Large intestine (tissue), 3 donors: Measurements from ENCODE around the gene XRN1. TPM values are rescaled to one million over a fixed set of nuclear protein-coding genes. Genes with fewer than 3 reads are reported as not detected.
"Not testable (repeated sequence)": the region's sequence is repeated elsewhere in the genome, so short reads cannot be mapped to it uniquely, and the experiment has no call there.

Experiments used
- DNase-seq, 2 donors: peaks; one replicate each; pipeline versions ENCODE4 v3.0.0 to v3.0.0-alpha.2; 2013
- H3K27ac ChIP-seq: one replicate; pipeline ENCODE4 v1.5.1; 2013; ENCODE audit warnings: low read length
- H3K27me3 ChIP-seq: 2 replicates; pipeline ENCODE4 v1.6.1; 2013; ENCODE audit warnings: low read length; ENCODE audit not compliant: control insufficient read depth, insufficient read depth
- H3K36me3 ChIP-seq: 2 replicates; pipeline ENCODE4 v1.6.1; 2013; ENCODE audit warnings: low read length; ENCODE audit not compliant: control insufficient read depth, insufficient read depth
- H3K4me1 ChIP-seq: one replicate; pipeline ENCODE4 v1.6.1; 2013; ENCODE audit warnings: low read length; ENCODE audit not compliant: control insufficient read depth, insufficient read depth
- H3K4me3 ChIP-seq: one replicate; pipeline ENCODE4 v1.5.1; 2013; ENCODE audit warnings: low read length
- H3K9me3 ChIP-seq: one replicate; pipeline ENCODE4 v1.6.1; 2013; ENCODE audit warnings: mild to moderate bottlenecking, low read depth, low read length, moderate library complexity; ENCODE audit not compliant: control insufficient read depth
- WGBS: methylation state at CpG from one replicate; pipeline ENCODE4 v1.1.5; 2013; ENCODE audit warnings: low lambda C conversion rate; ENCODE audit not compliant: insufficient coverage; 5-methylcytosine and 5-hydroxymethylcytosine counted together
- polyA plus RNA-seq: library from polyadenylated mRNA; unstranded; fragments of 120-200 nt; gene quantifications from one replicate; pipeline ENCODE4 v1.2.1, GENCODE V29; 2013

The XRN1 gene
- polyA plus RNA-seq, 1 donor = 36.5 TPM

GRCh38 chr3:142436951-142437585 lies 10.8 kb downstream of the XRN1 start:
- no peaks in the 10 kb centered on the region for H3K27me3 ChIP-seq
- H3K4me1 ChIP-seq = peaks cover 7% of the 10 kb centered on the region
- H3K27ac ChIP-seq = peak overlapping the region; percentile 60
- H3K36me3 ChIP-seq = peaks cover 13% of the 10 kb centered on the region
- DNase-seq = peak in 1 of 2 donors; percentile 59
- no peaks in the 10 kb centered on the region for H3K9me3 ChIP-seq
- no peak overlapping the region for H3K4me3 ChIP-seq

- H3K36me3 ChIP-seq = peaks cover 30% of the 10 kb centered on the region
- H3K4me1 ChIP-seq = peaks cover 7% of the 10 kb centered on the region
- peak in 1 of 2 donors; percentile 33 for DNase-seq
- H3K9me3 ChIP-seq = no peaks in the 10 kb centered on the region
- H3K4me3 ChIP-seq = no peak overlapping the region
- H3K27ac ChIP-seq = no peak overlapping the region
- no peaks in the 10 kb centered on the region for H3K27me3 ChIP-seq
- WGBS = 63% methylated on average over 3 of the region's 4 CpGs
Measured at GRCh38 chr3:142434503-142434902, 13.3 kb downstream of the XRN1 start.

- DNase-seq = no peak
- H3K4me1 ChIP-seq = peaks cover 7% of the 10 kb centered on the region
- H3K27me3 ChIP-seq = no peaks in the 10 kb centered on the region
- H3K9me3 ChIP-seq = no peaks in the 10 kb centered on the region
- H3K27ac ChIP-seq = no peak overlapping the region
- H3K36me3 ChIP-seq = peaks cover 33% of the 10 kb centered on the region
- WGBS = no CpG with 5 or more reads among the region's 2 CpGs
- no peak overlapping the region for H3K4me3 ChIP-seq
Measured at GRCh38 chr3:142433110-142433509, 14.7 kb downstream of the XRN1 start.

GRCh38 chr3:142429582-142429981 lies 18.3 kb downstream of the XRN1 start:
- no peaks in the 10 kb centered on the region for H3K27me3 ChIP-seq
- H3K27ac ChIP-seq = no peak overlapping the region
- no peaks in the 10 kb centered on the region for H3K9me3 ChIP-seq
- no peak overlapping the region for H3K4me3 ChIP-seq
- H3K4me1 ChIP-seq = no peaks in the 10 kb centered on the region
- peaks cover 36% of the 10 kb centered on the region for H3K36me3 ChIP-seq
- no peak for DNase-seq

- Histone ChIP-seq H3K27ac (no peak overlapping the region), H3K9me3 (no peaks in the 10 kb centered on the region), H3K4me1 (no peaks in the 10 kb centered on the region), H3K27me3 (no peaks in the 10 kb centered on the region), H3K36me3 (peaks cover 27% of the 10 kb centered on the region), H3K4me3 (no peak overlapping the region)
- no peak for DNase-seq
- 100% methylated on average over 1 of the region's 1 CpG for WGBS
Measured at GRCh38 chr3:142424754-142425153, 23.1 kb downstream of the XRN1 start.

GRCh38 chr3:142418926-142419592 lies 28.8 kb downstream of the XRN1 start:
- Histone ChIP-seq H3K9me3 (no peaks in the 10 kb centered on the region), H3K27ac (no peak overlapping the region), H3K27me3 (no peaks in the 10 kb centered on the region), H3K4me1 (no peaks in the 10 kb centered on the region), H3K36me3 (peaks cover 42% of the 10 kb centered on the region), H3K4me3 (no peak overlapping the region)
- DNase-seq = no peak
- WGBS = 100% methylated on average over 3 of the region's 5 CpGs

- peaks cover 46% of the 10 kb centered on the region for H3K36me3 ChIP-seq
Measured at GRCh38 chr3:142417302-142417701, 30.5 kb downstream of the XRN1 start.

GRCh38 chr3:142400537-142400936 lies 47.3 kb downstream of the XRN1 start:
- peaks cover 43% of the 10 kb centered on the region for H3K36me3 ChIP-seq
- not testable (repeated sequence) for H3K27ac ChIP-seq, DNase-seq, H3K9me3 ChIP-seq, H3K4me1 ChIP-seq, H3K4me3 ChIP-seq, H3K27me3 ChIP-seq
- WGBS = 52% methylated on average over 2 of the region's 7 CpGs

More at GRCh38 chr3:142417302-142417701, 30.5 kb downstream of the XRN1 start:
- Histone ChIP-seq H3K27ac (no peak overlapping the region), H3K27me3 (no peaks in the 10 kb centered on the region), H3K4me1 (no peaks in the 10 kb centered on the region), H3K9me3 (no peaks in the 10 kb centered on the region), H3K4me3 (no peak overlapping the region)
- WGBS = no CpG with 5 or more reads among the region's 1 CpG
- DNase-seq = peak in 1 of 2 donors; percentile 32

- Histone ChIP-seq H3K4me3 (no peak overlapping the region), H3K36me3 (peaks cover 52% of the 10 kb centered on the region), H3K27me3 (no peaks in the 10 kb centered on the region), H3K27ac (no peak overlapping the region), H3K9me3 (no peaks in the 10 kb centered on the region), H3K4me1 (no peaks in the 10 kb centered on the region)
- WGBS = 100% methylated on average over 1 of the region's 4 CpGs
- no peak for DNase-seq
Measured at GRCh38 chr3:142394921-142395622, 52.8 kb downstream of the XRN1 start.

- Histone ChIP-seq H3K36me3 (peaks cover 56% of the 10 kb centered on the region), H3K27ac (no peak overlapping the region), H3K9me3 (no peaks in the 10 kb centered on the region), H3K4me1 (no peaks in the 10 kb centered on the region), H3K4me3 (no peak overlapping the region), H3K27me3 (no peaks in the 10 kb centered on the region)
- 100% methylated on average over 1 of the region's 2 CpGs for WGBS
- no peak for DNase-seq
Measured at GRCh38 chr3:142385078-142385477, 62.8 kb downstream of the XRN1 start.
